GM12878 (cell line): Measurements from ENCODE around the gene TGFB1. TPM values are rescaled to one million over a fixed set of nuclear protein-coding genes. Genes with fewer than 3 reads are reported as not detected.

Experiments used
- ATAC-seq: fragments of 200-7000 bp; cut with Tn5 transposase; 3 replicates; pipeline ENCODE4 v1.9.1; 2020; ENCODE audit warnings: mild to moderate bottlenecking, moderate library complexity
- BruUV-seq: library from RNA; stranded (reverse); fragments of 400-500 nt; replicated peaks from 2 replicates; lab custom pipeline; 2021; lab: Mats Ljungman, UMichigan
- CTCF ChIA-PET: fragments of 300-600 bp; sonication (Branson Sonifier 250); formaldehyde crosslinking; extraction: SDS; loops from one replicate; lab custom pipeline; 2021; ENCODE audit warnings: inconsistent platforms; lab: Yijun Ruan, JAX
- POLR2A ChIA-PET: fragments of 350-600 bp; formaldehyde crosslinking; extraction: SDS; loops from one replicate; lab custom pipeline; 2021; ENCODE audit warnings: inconsistent platforms; lab: Charles Lee
- RAD21 ChIA-PET: fragments of 300-600 bp; sonication (Branson Sonifier 250); formaldehyde crosslinking; loops from one replicate; lab custom pipeline; 2023; ENCODE audit warnings: antibody characterized with exemption; ENCODE audit not compliant: unreplicated experiment; lab: Charles Lee
- SMC1A ChIA-PET: fragments of 300-600 bp; sonication (Branson Sonifier 250); formaldehyde crosslinking; loops from one replicate; lab custom pipeline; 2023; ENCODE audit not compliant: unreplicated experiment, uncharacterized antibody; lab: Charles Lee
- DNase-seq: peaks from one replicate; pipeline ENCODE4 v3.0.0-alpha.2; 2011; ENCODE audit warnings: low read depth, low spot score
- FAIRE-seq: peaks from 3 replicates; lab custom pipeline; 2011; peaks lifted over from hg19 to GRCh38; lab: Jason Lieb, UNC
- H2AFZ ChIP-seq: 2 replicates; pipeline ENCODE4 v1.6.0; 2011; ENCODE audit warnings: low read depth, low read length, control low read depth; ENCODE audit not compliant: control insufficient read depth
- H3K27ac ChIP-seq: 2 replicates; pipeline ENCODE4 v1.5.1; 2011; ENCODE audit warnings: control low read depth; ENCODE audit not compliant: control insufficient read depth, insufficient read depth
- H3K27me3 ChIP-seq, 2 experiments: replicated peaks in 1 of 2; 2 replicates each; pipeline versions ENCODE4 v1.6.0 to v1.6.1; 2011; ENCODE audit warnings: low read length in 1 of 2; ENCODE audit not compliant: control insufficient read depth in 2 of 2, insufficient read depth in 2 of 2
- H3K36me3 ChIP-seq, 2 experiments: 2 replicates each; pipeline ENCODE4 v1.5.1; 2011; ENCODE audit warnings: low read length in 1 of 2; ENCODE audit not compliant: control insufficient read depth in 2 of 2, insufficient read depth in 2 of 2
- H3K4me1 ChIP-seq: 2 replicates; pipeline ENCODE4 v1.6.1; 2011; ENCODE audit warnings: mild to moderate bottlenecking, low read length, moderate library complexity, mixed read lengths; ENCODE audit not compliant: control insufficient read depth, insufficient read depth
- H3K4me2 ChIP-seq: 2 replicates; pipeline ENCODE4 v1.6.0; 2011; ENCODE audit warnings: control low read depth; ENCODE audit not compliant: control insufficient read depth, insufficient read depth
- H3K4me3 ChIP-seq: fragments of 200-600 bp; sonication (generic); 2 replicates; pipeline ENCODE4 v1.5.1; 2016
- H3K79me2 ChIP-seq: 2 replicates; pipeline ENCODE4 v1.6.0; 2011; ENCODE audit warnings: low read length; ENCODE audit not compliant: control insufficient read depth, insufficient read depth
- H3K9ac ChIP-seq: 2 replicates; pipeline ENCODE4 v1.8.0; 2011; ENCODE audit warnings: low read length, control low read depth, mixed read lengths; ENCODE audit not compliant: control insufficient read depth, insufficient read depth
- H3K9me3 ChIP-seq: replicated peaks from 3 replicates; pipeline ENCODE4 v1.5.1; 2011; ENCODE audit warnings: mild to moderate bottlenecking, low read length; ENCODE audit not compliant: control insufficient read depth, insufficient read depth
- H4K20me1 ChIP-seq: 2 replicates; pipeline ENCODE4 v1.6.0; 2011; ENCODE audit not compliant: control insufficient read depth, insufficient read depth
- ATF7 ChIP-seq: fragments of 450-650 bp; IDR thresholded peaks from 2 replicates; pipeline ENCODE4 v1.6.1; 2016; ENCODE audit warnings: low read depth, mild to moderate bottlenecking
- EGR1 ChIP-seq, 2 experiments: IDR thresholded peaks; 1 replicate in 1 of 2; 2 replicates in 1 of 2; pipeline ENCODE4 v1.6.1; 2011 to 2012; ENCODE audit warnings: low read depth in 2 of 2, low read length in 2 of 2, borderline replicate concordance in 1 of 2, mild to moderate bottlenecking in 1 of 2, moderate library complexity in 1 of 2
- HSF1 ChIP-seq: fragments of 150-350 bp; IDR thresholded peaks from 2 replicates; pipeline ENCODE4 v1.6.1; 2014; ENCODE audit warnings: mild to moderate bottlenecking, low read depth, low read length
- MEF2B ChIP-seq: fragments of 450-650 bp; IDR thresholded peaks from 2 replicates; pipeline ENCODE4 v1.6.1; 2018; ENCODE audit warnings: mild to moderate bottlenecking, moderate library complexity; ENCODE audit not compliant: partially characterized antibody, poor library complexity, severe bottlenecking
- SIX5 ChIP-seq: IDR thresholded peaks from 2 replicates; pipeline ENCODE4 v1.6.1; 2011; ENCODE audit warnings: mild to moderate bottlenecking, low read depth, low read length, moderate library complexity; ENCODE audit not compliant: severe bottlenecking
- TBL1XR1 ChIP-seq: IDR thresholded peaks from 2 replicates; pipeline ENCODE4 v1.6.1; 2012; ENCODE audit warnings: low read depth, low read length, improper control_type of control experiment
- whole genome bisulfite sequencing: methylation state at CpG from one replicate; pipeline ENCODE4 v1.1.6; 2016; ENCODE audit warnings: low lambda C conversion rate; ENCODE audit not compliant: insufficient replicate concordance, insufficient coverage; ENCODE audit errors: missing lambda C conversion rate; 5-methylcytosine and 5-hydroxymethylcytosine counted together
- in situ Hi-C: fragments of 300-500 bp; cut with MboI; formaldehyde crosslinking; loops from 9 replicates; pipeline ENCODE4 v1.14.3; 2018; ENCODE audit warnings: mixed read lengths
- intact Hi-C: fragments of 100-400 bp; cut with micrococcal nuclease; formaldehyde crosslinking; loops from one replicate; pipeline ENCODE4 v1.14.2; 2022; ENCODE audit not compliant: unreplicated experiment
- polyA plus RNA-seq, 11 experiments: library from polyadenylated mRNA; depleted of rRNA in 4 of 11; unstranded in 6 of 11; stranded (reverse) in 5 of 11; fragments of >200 nt; fragmentation: Nextera tagmentation in 4 of 11; fragmentation: Illumina TruSeq in 1 of 11; extraction: Ambion mirVana in 4 of 11; extraction: Trizol in 1 of 11; gene quantifications; 1 replicate in 1 of 11; 2 replicates in 10 of 11; pipeline versions ENCODE4 v1.2.1 to v1.2.3, GENCODE V29; 2011 to 2016; ENCODE audit warnings: inconsistent platforms in 2 of 11, missing spikeins in 2 of 11, low read depth in 1 of 11
- total RNA-seq, 4 experiments: library from RNA; depleted of rRNA in 3 of 4; stranded (reverse); fragments of >200 nt in 3 of 4; fragmentation: Illumina TruSeq in 1 of 4; extraction: Trizol in 1 of 4; gene quantifications; 2 replicates each; pipeline versions ENCODE4 v1.2.1 to v1.2.3, GENCODE V29; 2013 to 2021

TGFB1 gene
- total and polyA plus RNA-seq, 10 of the 15 experiments (the other 5 are each of a cell fraction or from before 2014, with no cell fraction given) = 0.23 to 120 (median 10.9) TPM

GRCh38 chr19:41399525-41399924, 45.8 kb upstream of the TGFB1 start:
- Histone ChIP-seq H3K4me1 (peaks cover 8% of the 10 kb centered on the region), H3K27ac (no peak overlapping the region), H3K79me2 (peaks cover 44% of the 10 kb centered on the region), H3K9ac (no peak overlapping the region), H3K4me2 (no peak overlapping the region; the same call in 1 of the 2 replicates), H3K36me3 (no peaks in the 10 kb centered on the region; a peak in 1 of 4 replicates), H3K27me3 (no peaks in the 10 kb centered on the region), H3K9me3 (no peaks in the 10 kb centered on the region), H2AFZ (no peak overlapping the region), H3K4me3 (no peak overlapping the region), H4K20me1 (no peaks in the 10 kb centered on the region)
- SMC1A ChIA-PET = interaction anchor here (1.2 kb wide), 1 partner anchor 32 kb away, joined by 4 read pairs; no protein-coding TSS in a partner anchor
- intact Hi-C loops = loop anchor here (5.0 kb wide), 1 partner anchor 137 kb away; the partner anchor contains the start of gene HNRNPUL1
- 50% methylated on average over 2 of the region's 2 CpGs for WGBS
- FAIRE-seq = no peak
- BruUV-seq = no TSS peak
- DNase-seq = no peak
- POLR2A ChIA-PET = interaction anchor here (0.6 to 1.4 kb wide), 2 partner anchors 9 to 35 kb away, joined by 4 to 6 read pairs; partner anchors contain the start of gene B9D2
- TF ChIP-seq MEF2B = no peak
- no peak for TF ChIP-seq ATF7
- no peak for TF ChIP-seq TBL1XR1
- no peak for TF ChIP-seq HSF1
- TF ChIP-seq SIX5 = no peak
- no peak for TF ChIP-seq EGR1 (IDR thresholded peaks at IDR 0.05; ENCODE audit: borderline replicate concordance in 1 of 2, low read depth in 2 of 2, low read length in 2 of 2)
- RAD21 ChIA-PET = no interaction called here
- CTCF ChIA-PET = interaction anchor here (0.9 to 1.4 kb wide), 3 partner anchors 9 to 41 kb away, joined by 3 read pairs; no protein-coding TSS in a partner anchor
- ATAC-seq = no peak
- in situ Hi-C loops = no loop called here
